ENCODE measurements around the gene TMEM169. TPM values are rescaled to one million over a fixed set of nuclear protein-coding genes. Genes with fewer than 3 reads are reported as not detected.

Gene TMEM169
- polyA plus RNA-seq, 1 experiment: 0.16 TPM

GRCh38 chr2:216117561-216118340 is 36.0 kb downstream of the TMEM169 start:
- ChIA-PET POLR2A (interaction anchor here (0.7 kb wide), 1 partner anchor 185 kb away, joined by 3 read pairs; no protein-coding TSS in a partner anchor), CTCF (interaction anchor here (0.6 to 0.7 kb wide), 2 partner anchors 10 to 1114 kb away, joined by 3 read pairs; no protein-coding TSS in a partner anchor)
- Histone ChIP-seq H3K27ac (ENCODE audit: low read depth, low read length) (no peak overlapping the region), H3K27me3 (ENCODE audit: control insufficient read depth, insufficient read depth, low read length) (no peaks in the 10 kb centered on the region), H3K9me3 (ENCODE audit: control insufficient read depth, insufficient read depth, low read length) (no peaks in the 10 kb centered on the region), H3K4me3 (ENCODE audit: low read depth, low read length) (no peak overlapping the region)
- peak; percentile 11 for DNase-seq (ENCODE audit: low read depth, low spot score)
- no peak for TF ChIP-seq CTCF (IDR thresholded peaks at IDR 0.05; ENCODE audit: low read depth, low read length)

GRCh38 chr2:216118474-216118873 is 36.8 kb downstream of the TMEM169 start:
- no peak for DNase-seq (ENCODE audit: low read depth, low spot score)
- Histone ChIP-seq H3K27me3 (ENCODE audit: control insufficient read depth, insufficient read depth, low read length) (no peaks in the 10 kb centered on the region), H3K4me3 (ENCODE audit: low read depth, low read length) (no peak overlapping the region), H3K27ac (ENCODE audit: low read depth, low read length) (no peak overlapping the region), H3K9me3 (ENCODE audit: control insufficient read depth, insufficient read depth, low read length) (no peaks in the 10 kb centered on the region)
- no peak for TF ChIP-seq CTCF (IDR thresholded peaks at IDR 0.05; ENCODE audit: low read depth, low read length)
- POLR2A ChIA-PET: no interaction called here
- CTCF ChIA-PET: interaction anchor here (0.6 to 0.7 kb wide), 2 partner anchors 10 to 1114 kb away, joined by 3 read pairs; no protein-coding TSS in a partner anchor

- Histone ChIP-seq H3K9me3 (ENCODE audit: control insufficient read depth, insufficient read depth, low read length) (no peaks in the 10 kb centered on the region), H3K4me3 (ENCODE audit: low read depth, low read length) (no peak overlapping the region), H3K27ac (ENCODE audit: low read depth, low read length) (no peak overlapping the region), H3K27me3 (ENCODE audit: control insufficient read depth, insufficient read depth, low read length) (no peaks in the 10 kb centered on the region)
- ChIA-PET POLR2A (interaction anchor here (0.7 kb wide), 1 partner anchor 76 kb away, joined by 5 read pairs; no protein-coding TSS in a partner anchor), CTCF (no interaction called here)
- no peak for DNase-seq (ENCODE audit: low read depth, low spot score)
- no peak for TF ChIP-seq CTCF (IDR thresholded peaks at IDR 0.05; ENCODE audit: low read depth, low read length)
These were observed 37.4 kb downstream of the TMEM169 start for GRCh38 chr2:216119146-216119545.

GRCh38 chr2:216119986-216120385 is 38.3 kb downstream of the TMEM169 start:
- ChIA-PET POLR2A (no interaction called here), CTCF (interaction anchor here (1.0 kb wide), 1 partner anchor 10 kb away, joined by 5 read pairs; no protein-coding TSS in a partner anchor)
- no peak for TF ChIP-seq CTCF (IDR thresholded peaks at IDR 0.05; ENCODE audit: low read depth, low read length)
- no peak for DNase-seq (ENCODE audit: low read depth, low spot score)
- H3K9me3 ChIP-seq (ENCODE audit: control insufficient read depth, insufficient read depth, low read length): no peaks in the 10 kb centered on the region
- no peak overlapping the region for H3K4me3 ChIP-seq (ENCODE audit: low read depth, low read length)
- no peak overlapping the region for H3K27ac ChIP-seq (ENCODE audit: low read depth, low read length)
- no peaks in the 10 kb centered on the region for H3K27me3 ChIP-seq (ENCODE audit: control insufficient read depth, insufficient read depth, low read length)

GRCh38 chr2:216121255-216121654 is 39.5 kb downstream of the TMEM169 start:
- Histone ChIP-seq H3K27me3 (ENCODE audit: control insufficient read depth, insufficient read depth, low read length) (no peaks in the 10 kb centered on the region), H3K9me3 (ENCODE audit: control insufficient read depth, insufficient read depth, low read length) (no peaks in the 10 kb centered on the region), H3K27ac (ENCODE audit: low read depth, low read length) (no peak overlapping the region), H3K4me3 (ENCODE audit: low read depth, low read length) (no peak overlapping the region)
- no peak for DNase-seq (ENCODE audit: low read depth, low spot score)
- ChIA-PET CTCF (no interaction called here), POLR2A (interaction anchor here (0.6 kb wide), 1 partner anchor 13 kb away, joined by 3 read pairs; no protein-coding TSS in a partner anchor)
- TF ChIP-seq CTCF (IDR thresholded peaks at IDR 0.05; ENCODE audit: low read depth, low read length): no peak

All from AG04450 (cell line).